ENCODE results near the gene MPV17. TPM values are rescaled to one million over a fixed set of nuclear protein-coding genes. Genes with fewer than 3 reads are reported as not detected.
A peak's percentile ranks its signal among the peaks of the same experiment; 100 is the strongest.

Gene MPV17
- polyA plus RNA-seq, 1 donor (not counting 4 experiments of a cell fraction or from before 2014, with no cell fraction given), result 125 TPM

DNA sequence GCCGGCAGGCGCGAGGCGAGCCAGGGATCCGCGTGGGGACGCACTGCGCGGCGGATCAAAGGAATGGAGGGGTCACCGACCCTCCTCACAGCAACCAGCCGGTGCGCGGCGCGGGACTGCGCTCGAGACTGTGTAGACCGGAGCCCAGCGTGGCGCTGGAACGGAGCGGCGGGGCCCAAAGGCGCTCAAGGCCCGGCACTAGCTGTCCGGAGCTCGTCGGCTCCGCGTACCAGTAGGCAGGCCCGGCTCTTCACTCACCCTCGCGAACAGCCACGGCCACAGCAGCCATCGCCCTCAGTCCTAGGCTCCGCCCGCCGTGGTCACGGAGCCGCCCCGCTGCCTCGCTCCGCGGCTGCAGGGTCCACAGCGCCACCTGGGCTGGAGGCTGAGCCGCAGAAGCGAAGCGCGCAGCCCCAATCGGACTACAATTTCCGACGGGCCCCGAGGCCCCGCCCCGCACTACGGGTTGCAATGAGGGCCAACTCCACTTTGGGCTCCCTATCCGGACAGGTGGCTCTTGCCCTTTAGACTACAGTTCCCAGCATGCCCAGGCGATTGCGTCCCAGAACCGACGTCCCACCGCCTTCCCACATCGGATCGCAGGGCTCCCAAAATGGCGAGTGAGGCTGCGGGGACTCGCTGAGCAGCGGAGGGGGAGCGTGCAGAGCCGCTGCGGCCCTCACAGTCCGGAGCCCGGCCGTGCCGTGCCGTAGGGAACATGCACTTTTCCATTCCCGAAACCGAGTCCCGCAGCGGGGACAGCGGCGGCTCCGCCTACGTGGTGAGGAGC, 47.3 kb upstream of the MPV17 start, which contains the start of the genes EIF2B4 and SNX17:
Gene EIF2B4 (minus strand): TSS at position 313 of the 790 bp plus-strand sequence. CDS start 24 bp downstream, at position 289.
Gene SNX17 (plus strand): TSS at position 591 of the 790 bp plus-strand sequence. CDS start 128 bp downstream, at position 719.
- FAIRE-seq, result no peak

DNA sequence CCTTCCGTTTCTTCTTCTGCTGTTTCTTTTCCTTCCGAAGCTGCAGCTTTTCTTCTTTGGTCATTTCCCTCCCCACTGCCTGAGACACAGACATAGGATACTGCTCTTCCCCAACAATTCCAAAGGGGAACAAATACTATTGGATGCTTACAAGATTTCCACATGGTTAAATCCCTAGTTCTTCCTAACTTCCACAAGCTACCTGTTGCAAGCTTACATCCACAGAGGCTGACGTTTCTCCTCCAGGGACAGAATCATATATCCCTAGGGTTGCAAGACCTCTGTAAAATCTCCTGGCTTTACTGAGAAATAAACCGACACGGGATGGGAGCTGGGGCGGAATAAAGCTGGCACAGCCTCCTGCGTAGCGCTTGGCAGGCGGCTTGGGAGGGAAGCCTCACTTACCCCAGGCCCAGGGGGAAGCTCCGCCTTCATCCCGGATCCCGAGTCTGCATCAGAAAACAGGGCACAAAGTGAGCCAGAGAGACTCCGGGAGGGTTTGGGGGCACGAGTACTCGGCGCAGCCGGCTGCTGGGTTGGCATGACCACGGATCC, 46.7 kb upstream of the MPV17 start:
- Histone ChIP-seq H3K9me3 (ENCODE audit: control insufficient read depth, low read depth, low read length) (no peaks in the 10 kb centered on the region), H3K9ac (ENCODE audit: control insufficient read depth, extremely low read depth, insufficient read depth, low read length) (peak overlapping the region; percentile 93), H3K4me1 (ENCODE audit: control insufficient read depth, extremely low read depth, insufficient read depth, low read length) (peaks cover 24% of the 10 kb centered on the region), H2AFZ (ENCODE audit: control insufficient read depth, low read length) (peak overlapping the region; percentile 95), H3K79me2 (ENCODE audit: control insufficient read depth, insufficient read depth, low read length) (peaks cover 54% of the 10 kb centered on the region), H4K20me1 (ENCODE audit: control insufficient read depth, extremely low read depth, insufficient read depth, low read length) (peaks cover 2% of the 10 kb centered on the region), H3K9me1 (ENCODE audit: control insufficient read depth, extremely low read depth, insufficient read depth, low read length) (no peaks in the 10 kb centered on the region), H3K4me2 (ENCODE audit: control insufficient read depth, extremely low read depth, insufficient read depth, low read depth, low read length) (peak overlapping the region; percentile 72), H3K27me3 (ENCODE audit: control insufficient read depth, extremely low read depth, insufficient read depth, low read length) (no peaks in the 10 kb centered on the region), H3K27ac (ENCODE audit: control insufficient read depth, insufficient read depth, low read length) (peak overlapping the region; percentile 77), H3K36me3 (ENCODE audit: control insufficient read depth in 2 of 2, extremely low read depth in 1 of 2, insufficient read depth in 2 of 2, low read length in 2 of 2) (peaks cover 24 to 44% of the 10 kb centered on the region in 2 experiments), H3K4me3 (ENCODE audit: control insufficient read depth in 2 of 3, extremely low read depth in 1 of 3, insufficient read depth in 2 of 3, low read depth in 1 of 3, low read length in 3 of 3) (peak overlapping the region; percentile 67 to 94 (median 92))
- no peak for TF ChIP-seq EZH2 (IDR thresholded peaks at IDR 0.05; ENCODE audit: low read length)
- no peak for TF ChIP-seq CTCF (optimal IDR thresholded peaks at IDR 0.05 in 1 of 3, IDR thresholded peaks at IDR 0.05 in 1 of 3, conservative IDR thresholded peaks at IDR 0.05 in 1 of 3; ENCODE audit: extremely low read depth in 1 of 3, insufficient read depth in 2 of 3, low read length in 3 of 3)
- no peak for FAIRE-seq
- dilution Hi-C loops (cut with MboI; ENCODE audit: extremely low pct_ligation_motif_present, low sequenced_read_pairs), result no loop called here
- DNase-seq (ENCODE audit: low read depth, low spot score), result no peak

More for the DNA sequence above, 47.3 kb upstream of the MPV17 start, which contains the start of the genes EIF2B4 and SNX17:
- H3K4me1 ChIP-seq (ENCODE audit: control insufficient read depth, extremely low read depth, insufficient read depth, low read length), result peaks cover 24% of the 10 kb centered on the region
- peak within 1 kb of the TSS; percentile 90 for H3K4me2 ChIP-seq (ENCODE audit: control insufficient read depth, extremely low read depth, insufficient read depth, low read depth, low read length)
- no peaks in the 10 kb centered on the region for H3K27me3 ChIP-seq (ENCODE audit: control insufficient read depth, extremely low read depth, insufficient read depth, low read length)
- H3K36me3 ChIP-seq (ENCODE audit: control insufficient read depth in 2 of 2, extremely low read depth in 1 of 2, insufficient read depth in 2 of 2, low read length in 2 of 2), result peaks cover 28 to 47% of the 10 kb centered on the region in 2 experiments
- no peaks in the 10 kb centered on the region for H3K9me3 ChIP-seq (ENCODE audit: control insufficient read depth, low read depth, low read length)
- TF ChIP-seq EZH2 (IDR thresholded peaks at IDR 0.05; ENCODE audit: low read length) (no peak), CTCF (optimal IDR thresholded peaks at IDR 0.05 in 1 of 3, IDR thresholded peaks at IDR 0.05 in 1 of 3, conservative IDR thresholded peaks at IDR 0.05 in 1 of 3; ENCODE audit: extremely low read depth in 1 of 3, insufficient read depth in 2 of 3, low read length in 3 of 3) (peak; percentile 68 to 97 (median 91))
- H3K9ac ChIP-seq (ENCODE audit: control insufficient read depth, extremely low read depth, insufficient read depth, low read length), result peak within 1 kb of the TSS; percentile 93
- peak within 1 kb of the TSS; percentile 85 for H3K27ac ChIP-seq (ENCODE audit: control insufficient read depth, insufficient read depth, low read length)
- H3K79me2 ChIP-seq (ENCODE audit: control insufficient read depth, insufficient read depth, low read length), result peaks cover 57% of the 10 kb centered on the region
- dilution Hi-C loops (cut with MboI; ENCODE audit: extremely low pct_ligation_motif_present, low sequenced_read_pairs), result no loop called here
- DNase-seq (ENCODE audit: low read depth, low spot score), result peak; percentile 92
- H4K20me1 ChIP-seq (ENCODE audit: control insufficient read depth, extremely low read depth, insufficient read depth, low read length), result peaks cover 2% of the 10 kb centered on the region
- no peaks in the 10 kb centered on the region for H3K9me1 ChIP-seq (ENCODE audit: control insufficient read depth, extremely low read depth, insufficient read depth, low read length)
- H3K4me3 ChIP-seq (ENCODE audit: control insufficient read depth in 2 of 3, extremely low read depth in 1 of 3, insufficient read depth in 2 of 3, low read depth in 1 of 3, low read length in 3 of 3), result peak within 1 kb of the TSS; percentile 84 to 94 (median 92)
- H2AFZ ChIP-seq (ENCODE audit: control insufficient read depth, low read length), result peak within 1 kb of the TSS; percentile 95
